Suprapubic skin (tissue), 4 donors: Measurements from ENCODE around the gene DNAI1.

Experiments
- CTCF ChIP-seq, 2 donors: fragments of 200-600 bp in 1 of 2; fragments of 450-650 bp in 1 of 2; sonication (generic) in 1 of 2; IDR thresholded peaks; one replicate each; pipeline ENCODE4 v1.5.1; 2016 to 2019; ENCODE audit warnings: antibody characterized with exemption in 2 of 2, mild to moderate bottlenecking in 1 of 2, moderate library complexity in 1 of 2
- EP300 ChIP-seq: sonication (generic); formaldehyde crosslinking; IDR thresholded peaks from one replicate; pipeline ENCODE4 v1.6.1; 2017; ENCODE audit warnings: antibody characterized with exemption
- POLR2A ChIP-seq, 2 donors: fragments of 450-650 bp; IDR thresholded peaks; one replicate each; pipeline ENCODE4 v1.6.1; 2017; ENCODE audit warnings: antibody characterized with exemption in 2 of 2, mild to moderate bottlenecking in 2 of 2, moderate library complexity in 2 of 2
- POLR2AphosphoS5 ChIP-seq, 3 donors: sonication (generic); formaldehyde crosslinking; IDR thresholded peaks; one replicate each; pipeline ENCODE4 v1.6.1; 2017; ENCODE audit warnings: antibody characterized with exemption in 3 of 3

GRCh38 chr9:34551751-34552605 is 93.4 kb downstream of the DNAI1 start:
- TF ChIP-seq CTCF (IDR thresholded peaks at IDR 0.05) = no peak
- TF ChIP-seq EP300 = no peak
- no peak for TF ChIP-seq POLR2A (IDR thresholded peaks at IDR 0.05)
- no peak for TF ChIP-seq POLR2AphosphoS5 (IDR thresholded peaks at IDR 0.05)
